ENCODE data around the gene LPAR3. TPM values are rescaled to one million over a fixed set of nuclear protein-coding genes. Genes with fewer than 3 reads are reported as not detected.
"Not testable (repeated sequence)": the region's sequence is repeated elsewhere in the genome, so short reads cannot be mapped to it uniquely, and the experiment has no call there.

The LPAR3 gene
- total RNA-seq, 2 donors from 2014 or later: 40.4 to 56.7 TPM

GRCh38 chr1:84913555-84913892, 20.5 kb upstream of the LPAR3 start:
- Histone ChIP-seq H3K4me3 (no peak overlapping the region), H3K36me3 (no peaks in the 10 kb centered on the region), H3K27ac (no peak overlapping the region), H3K4me1 (peaks cover 0 to 6% of the 10 kb centered on the region in 2 donors), H3K9me3 (no peaks in the 10 kb centered on the region), H3K27me3 (no peaks in the 10 kb centered on the region)
- TF ChIP-seq CTCF (IDR thresholded peaks at IDR 0.05): no peak
- DNase-seq (ENCODE audit: low spot score): no peak

- H3K36me3 ChIP-seq: no peaks in the 10 kb centered on the region
- no peaks in the 10 kb centered on the region for H3K9me3 ChIP-seq
- H3K27ac ChIP-seq: no peak overlapping the region
- peaks cover 0 to 6% of the 10 kb centered on the region in 2 donors for H3K4me1 ChIP-seq
- DNase-seq (ENCODE audit: low spot score): no peak
- no peak overlapping the region for H3K4me3 ChIP-seq
- TF ChIP-seq CTCF (IDR thresholded peaks at IDR 0.05): no peak
- H3K27me3 ChIP-seq: no peaks in the 10 kb centered on the region
Observed at GRCh38 chr1:84912726-84913554, 19.9 kb upstream of the LPAR3 start.

DNA sequence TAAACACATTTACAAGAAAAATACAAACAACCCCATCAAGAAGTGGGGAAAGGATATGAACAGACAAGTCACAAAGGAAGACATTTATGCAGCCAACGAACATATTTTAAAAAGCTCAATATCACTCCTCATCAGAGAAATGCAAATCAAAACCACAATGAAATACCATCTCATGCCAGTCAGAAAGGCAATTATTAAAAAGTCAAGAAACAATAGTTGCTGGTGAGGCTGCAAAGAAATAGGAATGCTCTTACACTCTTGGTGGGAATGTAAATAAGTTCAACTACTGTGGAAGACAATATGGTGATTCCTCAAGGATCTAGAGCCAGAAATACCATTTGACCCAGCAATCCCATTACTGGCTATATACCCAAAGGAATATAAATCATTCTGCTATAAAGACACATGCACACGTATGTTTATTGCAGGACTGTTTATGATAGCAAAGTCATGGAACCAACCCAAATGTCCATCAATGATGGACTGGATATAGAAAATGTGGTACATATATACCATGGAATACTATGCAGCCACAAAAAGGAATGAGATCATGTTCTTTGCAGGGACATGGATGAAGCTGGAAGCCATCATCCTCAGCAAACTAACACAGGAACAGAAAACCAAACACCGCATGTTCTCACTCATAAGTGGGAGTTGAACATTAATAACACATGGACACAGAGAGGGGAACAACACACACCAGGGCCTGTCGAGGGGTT, 15.9 kb upstream of the LPAR3 start:
- not testable (repeated sequence) for H3K4me3 ChIP-seq; H3K27ac ChIP-seq; DNase-seq (ENCODE audit: low spot score); H3K9me3 ChIP-seq; H3K36me3 ChIP-seq; H3K27me3 ChIP-seq; H3K4me1 ChIP-seq

GRCh38 chr1:84907095-84907827, 14.3 kb upstream of the LPAR3 start:
- no peak for DNase-seq (ENCODE audit: low spot score)
- TF ChIP-seq CTCF (IDR thresholded peaks at IDR 0.05): no peak
- H3K36me3 ChIP-seq: no peaks in the 10 kb centered on the region
- no peaks in the 10 kb centered on the region for H3K27me3 ChIP-seq
- no peaks in the 10 kb centered on the region for H3K9me3 ChIP-seq
- H3K27ac ChIP-seq: no peak overlapping the region
- H3K4me3 ChIP-seq: no peak overlapping the region
- H3K4me1 ChIP-seq: no peaks in the 10 kb centered on the region

- H3K27me3 ChIP-seq; H3K27ac ChIP-seq; H3K4me1 ChIP-seq; H3K36me3 ChIP-seq; H3K4me3 ChIP-seq; H3K9me3 ChIP-seq; DNase-seq (ENCODE audit: low spot score): not testable (repeated sequence)
Observed at GRCh38 chr1:84902727-84903126, 9.7 kb upstream of the LPAR3 start.

DNA sequence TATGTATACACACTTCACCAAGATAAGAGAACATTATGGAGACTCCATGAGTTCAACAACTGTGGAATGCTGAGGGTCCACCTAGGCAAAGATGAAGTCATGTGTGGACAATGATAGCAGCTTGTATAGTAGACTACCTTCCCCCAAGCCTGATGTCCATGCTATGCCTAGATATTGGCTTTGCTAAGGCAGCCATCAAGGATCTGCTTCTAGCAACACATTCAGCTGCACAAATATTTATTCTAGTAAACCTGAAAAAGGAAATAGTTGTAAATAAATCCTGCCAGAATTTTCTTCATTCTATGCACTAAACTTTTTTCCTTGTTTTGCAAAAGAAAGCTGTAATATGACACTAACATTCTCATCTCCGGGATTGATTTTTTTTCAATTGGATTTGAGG, 7.0 kb upstream of the LPAR3 start:
- Histone ChIP-seq H3K36me3 (no peaks in the 10 kb centered on the region), H3K4me1 (no peaks in the 10 kb centered on the region), H3K27me3 (no peaks in the 10 kb centered on the region), H3K27ac (no peak overlapping the region), H3K4me3 (no peak overlapping the region), H3K9me3 (no peaks in the 10 kb centered on the region)
- DNase-seq (ENCODE audit: low spot score): no peak
- no peak for TF ChIP-seq CTCF (IDR thresholded peaks at IDR 0.05)
